Gastroesophageal sphincter (tissue), 4 donors: Measurements from ENCODE around the gene SPATA20. TPM values are rescaled to one million over a fixed set of nuclear protein-coding genes. Genes with fewer than 3 reads are reported as not detected.

Source experiments
- ATAC-seq: fragments of 150-250 bp; one replicate; pipeline ENCODE4 v1.9.1; 2016; ENCODE audit warnings: mild to moderate bottlenecking, moderate library complexity
- H3K27ac ChIP-seq, 4 donors: fragments of 200-600 bp; sonication (generic) in 3 of 4; 1 replicate in 3 of 4; 2 replicates in 1 of 4; pipeline ENCODE4 v1.5.1; 2016 to 2019
- H3K27me3 ChIP-seq: fragments of 200-600 bp; sonication (generic); one replicate; pipeline ENCODE4 v1.5.1; 2019
- H3K36me3 ChIP-seq, 2 donors: fragments of 200-600 bp; sonication (generic); one replicate each; pipeline ENCODE4 v1.5.1; 2019; ENCODE audit warnings: control low read depth in 1 of 2
- H3K4me1 ChIP-seq, 3 donors: fragments of 200-600 bp; sonication (generic); 1 replicate in 2 of 3; 2 replicates in 1 of 3; pipeline ENCODE4 v1.5.1; 2016 to 2019; ENCODE audit warnings: control low read depth in 2 of 3
- H3K4me3 ChIP-seq, 2 donors: fragments of 200-600 bp; sonication (generic); one replicate each; pipeline ENCODE4 v1.5.1; 2019; ENCODE audit warnings: mild to moderate bottlenecking in 1 of 2, moderate library complexity in 1 of 2
- H3K9me3 ChIP-seq, 3 donors: fragments of 200-600 bp; sonication (generic); one replicate each; pipeline ENCODE4 v1.5.1; 2017 to 2019; ENCODE audit warnings: control low read depth in 2 of 3
- CTCF ChIP-seq, 4 experiments: fragments of 200-600 bp in 2 of 4; fragments of 450-650 bp in 2 of 4; sonication (generic) in 1 of 4; IDR thresholded peaks; one replicate each; pipeline ENCODE4 v1.5.1; 2017 to 2019; ENCODE audit warnings: antibody characterized with exemption in 4 of 4, mild to moderate bottlenecking in 2 of 4, moderate library complexity in 2 of 4
- EP300 ChIP-seq: sonication (generic); formaldehyde crosslinking; IDR thresholded peaks from one replicate; pipeline ENCODE4 v1.6.1; 2017; ENCODE audit warnings: antibody characterized with exemption, mild to moderate bottlenecking
- POLR2A ChIP-seq, 2 donors: fragments of 450-650 bp; IDR thresholded peaks; one replicate each; pipeline ENCODE4 v1.6.1; 2017; ENCODE audit warnings: antibody characterized with exemption in 2 of 2, mild to moderate bottlenecking in 2 of 2, moderate library complexity in 1 of 2
- POLR2AphosphoS5 ChIP-seq: sonication (generic); formaldehyde crosslinking; IDR thresholded peaks from one replicate; pipeline ENCODE4 v1.6.1; 2017; ENCODE audit warnings: antibody characterized with exemption
- WGBS, 2 donors: methylation state at CpG; one replicate each; pipeline ENCODE4 v1.1.5; 2018; ENCODE audit warnings: low coverage in 1 of 2; 5-methylcytosine and 5-hydroxymethylcytosine counted together
- total RNA-seq, 4 donors: library from RNA; depleted of rRNA; stranded (reverse); fragments of >200 nt; gene quantifications; one replicate each; pipeline ENCODE4 v1.1.0, GENCODE V29; 2016

Gene SPATA20
- total RNA-seq, 4 donors from 2014 or later = 45.0 to 75.3 (median 59.8) TPM

DNA sequence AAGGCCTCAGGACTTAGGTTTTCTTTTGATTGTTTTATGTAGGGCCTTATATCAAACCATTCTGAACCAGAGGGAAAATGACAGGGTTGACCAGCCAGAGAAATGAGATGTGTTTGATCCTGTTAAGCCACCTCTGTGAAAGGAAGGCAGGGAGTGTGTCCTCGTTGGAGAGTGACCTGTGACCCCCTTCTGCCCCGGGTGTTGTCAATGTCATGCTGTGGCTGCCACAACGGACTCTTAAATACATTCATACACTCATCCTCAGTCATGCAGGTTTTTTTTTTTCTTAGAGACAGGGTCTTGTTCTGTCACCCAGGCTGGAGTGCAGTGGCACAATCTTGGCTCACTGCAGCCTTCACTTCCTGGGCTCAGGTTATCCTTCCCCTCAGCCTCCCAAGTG lies 32.6 kb upstream of the SPATA20 start:
- Histone ChIP-seq H3K4me1 (peaks cover 0 to 11% (median 0%) of the 10 kb centered on the region in 3 donors), H3K36me3 (no peaks in the 10 kb centered on the region), H3K9me3 (no peaks in the 10 kb centered on the region), H3K27ac (no peak overlapping the region), H3K4me3 (no peak overlapping the region), H3K27me3 (no peaks in the 10 kb centered on the region)
- 59 to 62% methylated on average over 3 of the region's 3 CpGs for WGBS, 2 donors
- no peak for ATAC-seq
- TF ChIP-seq POLR2AphosphoS5 = no peak
- TF ChIP-seq CTCF (IDR thresholded peaks at IDR 0.05) = no peak
- no peak for TF ChIP-seq EP300
- TF ChIP-seq POLR2A (IDR thresholded peaks at IDR 0.05) = no peak

GRCh38 chr17:50514936-50515702 lies 31.9 kb upstream of the SPATA20 start:
- H3K36me3 ChIP-seq = no peaks in the 10 kb centered on the region
- no peaks in the 10 kb centered on the region for H3K9me3 ChIP-seq
- peak; percentile 66 for ATAC-seq
- no peaks in the 10 kb centered on the region for H3K27me3 ChIP-seq
- TF ChIP-seq EP300 (no peak), CTCF (IDR thresholded peaks at IDR 0.05) (no peak), POLR2AphosphoS5 (no peak)
- H3K27ac ChIP-seq = peak overlapping the region in 2 of 4 donors; percentile 1 to 47
- H3K4me1 ChIP-seq = peaks cover 0 to 11% (median 0%) of the 10 kb centered on the region in 3 donors
- WGBS, 2 donors = 60 to 75% methylated on average over 4 to 5 of the region's 6 CpGs
- no peak overlapping the region for H3K4me3 ChIP-seq

- Histone ChIP-seq H3K27me3 (no peaks in the 10 kb centered on the region), H3K4me1 (peaks cover 0 to 11% (median 0%) of the 10 kb centered on the region in 3 donors), H3K27ac (no peak overlapping the region), H3K4me3 (no peak overlapping the region), H3K9me3 (no peaks in the 10 kb centered on the region), H3K36me3 (no peaks in the 10 kb centered on the region)
- no peak for ATAC-seq
- 69 to 87% methylated on average over 2 to 4 of the region's 4 CpGs for WGBS, 2 donors
- TF ChIP-seq CTCF (IDR thresholded peaks at IDR 0.05) (no peak), POLR2A (IDR thresholded peaks at IDR 0.05) (no peak), POLR2AphosphoS5 (no peak), EP300 (no peak)
These were observed 30.0 kb upstream of the SPATA20 start for GRCh38 chr17:50517011-50517410.

GRCh38 chr17:50517504-50518383 lies 29.2 kb upstream of the SPATA20 start:
- Histone ChIP-seq H3K27me3 (no peaks in the 10 kb centered on the region), H3K36me3 (no peaks in the 10 kb centered on the region), H3K4me1 (peaks cover 0 to 11% (median 0%) of the 10 kb centered on the region in 3 donors), H3K4me3 (no peak overlapping the region), H3K27ac (no peak overlapping the region), H3K9me3 (no peaks in the 10 kb centered on the region)
- TF ChIP-seq EP300 = no peak
- no peak for TF ChIP-seq POLR2A (IDR thresholded peaks at IDR 0.05)
- no peak for TF ChIP-seq CTCF (IDR thresholded peaks at IDR 0.05)
- no peak for TF ChIP-seq POLR2AphosphoS5
- WGBS, 2 donors = 62 to 80% methylated on average over 3 to 6 of the region's 8 CpGs
- no peak for ATAC-seq
